Cerebellar cortex (tissue), 1 donor: Measurements from ENCODE around the gene SLC13A5.

ENCODE experiments used
- DNase-seq: peaks from one replicate; pipeline ENCODE4 v3.0.0-alpha.2; 2015; ENCODE audit warnings: low spot score

SLC13A5 gene

DNA sequence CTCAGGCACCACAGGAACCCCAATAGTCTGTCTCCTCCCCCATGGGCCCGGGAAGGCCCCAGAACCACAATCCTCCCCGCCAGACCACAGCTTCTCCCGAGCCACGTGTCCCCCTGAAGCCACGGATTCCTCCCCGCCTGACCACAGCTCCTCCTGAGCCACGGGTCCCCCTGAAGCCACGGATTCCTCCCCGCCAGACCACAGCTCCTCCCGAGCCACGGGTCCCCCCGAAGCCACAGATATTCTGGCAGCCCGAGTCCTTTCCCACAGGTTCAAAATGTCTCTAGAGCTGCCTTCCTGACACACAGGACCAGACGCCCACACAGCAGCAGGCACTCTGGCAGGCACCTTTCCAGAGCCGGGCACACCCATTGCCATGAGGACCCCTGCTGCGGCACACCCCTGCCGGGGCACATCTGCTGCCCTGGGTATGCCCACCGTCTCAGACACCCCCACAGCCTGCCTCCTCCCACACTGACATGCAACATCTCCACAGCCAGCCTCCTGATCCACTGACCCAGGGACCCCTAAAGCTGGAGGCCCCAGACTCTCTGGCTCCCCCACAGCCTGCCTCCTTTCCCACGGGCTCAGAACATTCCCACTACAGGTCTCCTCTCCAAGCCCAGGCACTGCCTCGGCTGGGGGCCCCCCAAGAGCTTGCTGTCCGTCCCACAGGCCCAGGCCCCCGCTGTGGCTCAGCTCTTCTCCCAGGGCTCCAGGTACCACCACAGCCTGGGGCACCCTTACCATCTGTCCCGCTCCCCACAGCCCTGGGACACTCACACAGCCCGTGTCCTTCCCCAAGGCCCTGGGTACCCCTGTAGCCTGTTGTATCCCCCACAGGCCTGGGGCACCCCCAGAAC, 74.9 kb downstream of the SLC13A5 start:
- DNase-seq = no peak

DNA sequence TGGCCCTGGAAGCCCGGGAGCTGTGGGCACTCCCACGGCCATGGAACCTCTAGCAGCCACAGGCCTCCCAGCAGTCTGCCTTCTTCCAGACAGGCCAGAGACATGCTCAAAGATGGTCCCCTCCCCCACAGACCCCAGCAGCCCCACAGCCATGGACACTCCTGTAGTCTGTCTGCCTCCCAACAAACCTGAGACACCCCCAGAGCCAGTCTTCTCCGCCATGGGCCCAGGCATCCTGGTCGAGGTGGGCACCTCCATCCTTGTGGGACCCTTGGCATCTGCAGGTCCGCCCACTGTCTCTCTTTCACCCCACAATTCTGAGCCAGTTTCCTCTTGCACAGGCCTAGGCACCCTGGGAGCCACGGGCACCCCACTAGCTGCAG, 75.7 kb downstream of the SLC13A5 start:
- DNase-seq = no peak

DNA sequence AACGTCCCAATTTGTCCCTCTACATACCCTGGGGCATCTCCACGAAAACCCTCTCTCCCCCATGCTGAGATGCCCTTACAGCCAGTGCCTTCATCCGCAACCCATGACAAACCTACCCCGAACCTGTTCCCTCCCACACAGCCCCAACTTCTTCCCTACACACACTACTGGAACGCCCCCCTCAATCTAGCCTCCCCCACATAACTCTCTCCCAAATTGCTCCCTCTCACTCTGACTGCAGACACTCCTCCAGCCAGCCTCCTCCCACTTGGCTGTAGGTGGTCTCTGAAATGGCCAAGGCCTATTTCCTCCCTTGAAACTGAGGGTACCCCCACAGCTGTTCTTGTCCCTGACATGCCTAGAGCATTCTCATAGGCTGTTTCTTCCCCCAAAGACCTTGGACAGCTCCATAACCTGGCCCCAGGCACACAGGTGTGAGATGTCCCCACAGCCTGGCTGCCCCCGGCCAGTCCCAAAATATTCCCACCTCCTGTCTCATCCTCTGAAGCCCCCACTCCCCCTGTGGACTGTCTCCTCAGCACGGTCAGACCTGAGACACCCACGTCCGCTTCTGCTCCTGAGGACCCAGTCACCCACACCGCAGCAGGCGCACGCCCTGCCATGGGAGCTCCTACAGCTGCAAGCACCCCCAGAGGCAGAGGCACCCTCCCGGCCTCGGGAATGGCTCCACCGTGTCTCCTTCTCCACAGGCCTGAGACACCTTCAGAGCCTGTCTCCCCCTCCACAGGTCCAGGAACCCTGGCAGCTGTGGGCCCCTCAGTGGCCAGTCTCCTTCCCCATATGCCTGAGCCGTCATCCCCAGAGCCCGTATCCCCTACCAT, 76.3 kb downstream of the SLC13A5 start:
- DNase-seq = no peak

DNA sequence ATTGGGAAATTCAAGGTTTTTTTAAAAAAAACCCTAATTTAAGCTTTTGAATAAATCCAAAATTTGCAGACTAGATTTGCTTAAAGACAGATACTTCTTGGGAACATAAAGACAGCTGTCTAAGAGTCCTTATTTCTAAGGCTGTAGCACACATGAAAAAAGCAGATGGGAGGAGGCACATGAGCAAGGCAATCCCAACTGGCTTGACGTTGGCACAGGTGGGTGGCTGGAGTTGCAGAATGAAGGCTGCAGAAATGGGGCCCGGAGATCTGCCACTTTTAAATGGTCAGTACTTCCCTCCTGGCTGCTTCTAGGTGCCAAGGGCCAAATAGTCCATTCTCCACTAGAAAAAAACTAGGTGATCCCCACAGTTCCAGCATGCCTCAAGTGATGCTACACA, 77.1 kb downstream of the SLC13A5 start:
- no peak for DNase-seq
